DLD1 (cell line): Measurements from ENCODE around the gene MEOX1.

Experiments
- in situ Hi-C: cut with HindIII; loops from 2 replicates; pipeline ENCODE4 v1.10.0; 2017; ENCODE audit warnings: low sequenced_read_pairs

The MEOX1 gene

GRCh38 chr17:43683928-43684653, 22.4 kb upstream of the MEOX1 start:
- in situ Hi-C loops = loop anchor here (10.0 kb wide), 1 partner anchor 179 kb away; no protein-coding TSS in a partner anchor

- in situ Hi-C loops = loop anchor here (10.0 kb wide), 1 partner anchor 176 kb away; no protein-coding TSS in a partner anchor
Measured at GRCh38 chr17:43680461-43680860, 18.7 kb upstream of the MEOX1 start.

GRCh38 chr17:43679911-43680310, 18.2 kb upstream of the MEOX1 start:
- in situ Hi-C loops = loop anchor here (10.0 kb wide), 1 partner anchor 175 kb away; no protein-coding TSS in a partner anchor

DNA sequence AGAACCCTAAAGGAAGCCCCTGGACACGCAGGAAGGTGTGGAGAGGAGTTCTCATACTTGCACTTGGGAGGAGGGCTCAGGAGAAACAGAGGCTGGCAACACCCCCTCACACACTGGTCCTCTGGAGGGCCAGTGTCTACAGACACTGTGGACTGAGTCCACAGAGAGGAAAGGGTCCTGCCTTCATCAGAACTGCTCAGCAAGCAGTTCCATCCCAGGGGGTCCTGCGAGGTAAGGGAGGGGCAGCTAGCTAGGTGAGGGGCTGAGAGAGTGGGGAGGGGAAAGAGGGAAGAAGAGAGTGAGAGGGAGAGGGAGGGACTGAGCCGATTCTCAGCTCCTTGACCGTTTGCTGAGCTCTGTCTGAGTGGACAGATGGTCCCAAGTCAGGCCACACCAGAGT, 17.7 kb upstream of the MEOX1 start:
- in situ Hi-C loops = no loop called here

DNA sequence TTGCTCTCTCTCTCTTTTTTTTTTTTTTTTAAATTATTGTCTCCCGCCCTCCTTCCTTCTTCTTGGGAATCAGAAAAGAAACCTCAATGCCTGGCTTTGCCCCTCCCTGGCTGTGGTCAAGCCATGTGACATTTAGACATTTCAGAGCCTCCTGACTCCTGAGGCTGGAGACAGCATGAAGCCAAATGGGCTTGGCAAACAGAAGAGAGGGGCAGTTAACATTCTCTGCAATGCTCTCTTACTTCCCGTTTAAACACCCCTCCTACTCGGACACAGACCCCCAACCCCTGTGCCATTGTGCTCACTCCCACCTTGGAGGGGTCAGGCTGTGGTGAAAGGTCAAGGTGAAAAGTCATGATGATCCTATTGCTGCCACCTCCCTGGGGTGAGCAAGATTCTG, 14.7 kb upstream of the MEOX1 start:
- in situ Hi-C loops = no loop called here

DNA sequence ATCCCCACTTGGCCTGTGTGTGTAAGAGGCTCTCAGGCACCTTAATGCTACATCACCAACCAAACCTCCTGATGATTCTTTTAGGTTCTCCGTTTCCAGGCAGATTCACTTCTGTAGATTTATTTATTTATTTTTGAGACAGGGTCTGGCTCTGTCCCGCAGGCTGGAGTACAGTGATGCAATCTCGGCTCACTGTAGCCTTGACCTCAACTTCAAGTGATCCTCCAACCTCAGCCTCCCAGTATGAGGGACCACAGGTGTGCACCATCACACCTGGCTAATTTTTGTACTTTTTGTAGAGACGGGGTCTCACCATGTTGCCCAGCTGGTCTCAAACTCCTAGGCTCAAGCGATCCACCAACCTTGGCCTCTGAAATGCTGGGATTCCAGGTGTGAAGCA, 12.7 kb upstream of the MEOX1 start:
- in situ Hi-C loops = no loop called here

- in situ Hi-C loops = no loop called here
Measured at GRCh38 chr17:43673516-43674323, 12.0 kb upstream of the MEOX1 start.

DNA sequence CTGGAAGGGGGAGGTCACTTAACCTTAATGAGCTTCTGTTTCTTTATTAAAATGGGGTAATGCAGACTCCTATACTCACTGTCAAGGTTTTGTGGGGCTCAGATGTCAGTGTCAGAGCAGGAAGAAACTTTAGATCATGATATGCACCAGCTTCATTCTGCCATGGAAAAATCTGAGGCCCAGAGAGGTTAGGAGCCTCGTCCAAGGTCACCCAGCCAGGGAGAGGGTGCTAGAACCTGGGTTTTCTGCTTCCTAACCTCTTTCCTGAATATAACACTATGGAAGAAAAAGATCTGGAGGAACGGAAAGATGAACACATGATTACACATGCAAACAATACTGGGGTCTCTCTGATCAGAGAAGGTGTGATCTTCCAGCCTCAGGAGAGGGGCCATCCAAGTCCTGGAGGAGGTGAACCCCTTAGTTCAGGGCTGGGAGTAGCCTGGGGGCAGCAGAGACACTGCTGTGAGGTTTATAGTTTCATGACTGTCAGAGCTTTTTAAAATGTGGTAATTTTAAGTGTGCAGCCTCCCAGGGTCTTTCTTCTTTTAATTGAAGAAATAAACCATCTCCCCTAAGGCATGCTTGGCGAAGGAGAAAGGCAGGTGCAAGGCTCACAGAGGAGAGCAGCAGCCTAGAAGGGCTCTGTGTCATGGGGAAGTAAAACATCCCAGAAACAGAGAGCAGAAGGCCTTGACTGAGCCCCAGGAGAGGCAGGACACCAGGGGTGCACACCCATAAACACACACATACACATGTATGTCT, 10.2 kb upstream of the MEOX1 start:
- in situ Hi-C loops = no loop called here

DNA sequence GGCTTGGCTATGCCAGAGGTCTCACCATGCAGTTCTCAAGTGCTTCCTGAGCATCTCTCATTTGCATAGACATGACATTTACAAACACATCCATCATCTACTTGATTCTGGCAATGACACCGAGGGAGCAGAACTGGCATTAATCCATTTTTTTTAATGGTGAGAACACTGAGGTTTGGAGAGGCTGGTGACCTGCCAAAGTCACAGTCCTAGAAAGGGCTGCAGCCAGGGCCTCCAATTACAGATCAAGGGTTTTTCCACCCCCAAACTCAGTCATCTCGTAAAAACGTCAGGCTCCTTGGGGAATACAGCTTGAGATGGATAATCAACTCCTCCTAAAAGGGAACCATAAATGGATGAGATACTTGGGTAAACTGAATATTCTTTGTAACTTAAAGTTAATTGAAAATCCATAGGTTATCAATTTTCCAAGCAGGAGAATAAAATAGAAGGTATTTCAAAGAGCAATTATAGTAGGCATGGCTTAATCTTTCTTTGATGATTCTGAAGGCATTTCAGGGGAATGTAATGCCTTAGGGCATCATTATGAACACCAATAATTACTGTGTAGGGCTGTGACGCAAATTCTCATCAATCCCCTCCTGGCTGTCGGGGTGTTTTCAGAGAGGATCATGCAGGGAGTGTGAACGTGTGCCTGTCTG, 9.4 kb upstream of the MEOX1 start:
- in situ Hi-C loops = no loop called here

DNA sequence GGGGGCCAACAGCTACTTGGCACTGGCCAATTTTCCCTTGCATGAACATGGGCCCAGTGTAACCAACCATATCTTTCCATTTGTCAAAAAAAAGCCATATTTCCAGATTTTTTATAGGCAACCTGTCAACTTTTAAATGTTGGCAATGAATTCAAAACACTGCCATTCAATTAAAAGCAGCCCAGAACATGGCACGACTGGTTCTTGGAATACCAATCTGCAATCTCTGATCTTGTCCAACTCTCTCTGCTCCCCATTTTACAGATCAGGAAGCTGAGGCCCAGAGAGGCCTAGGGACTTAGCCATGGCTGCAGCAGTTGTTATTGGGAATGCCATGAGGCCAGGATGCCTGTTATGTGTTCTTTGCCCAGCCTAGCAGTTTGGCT, 8.9 kb upstream of the MEOX1 start:
- in situ Hi-C loops = no loop called here

- in situ Hi-C loops = no loop called here
Measured at GRCh38 chr17:43669971-43670644, 8.4 kb upstream of the MEOX1 start.

- in situ Hi-C loops = no loop called here
Measured at GRCh38 chr17:43667947-43668348, 6.2 kb upstream of the MEOX1 start.

DNA sequence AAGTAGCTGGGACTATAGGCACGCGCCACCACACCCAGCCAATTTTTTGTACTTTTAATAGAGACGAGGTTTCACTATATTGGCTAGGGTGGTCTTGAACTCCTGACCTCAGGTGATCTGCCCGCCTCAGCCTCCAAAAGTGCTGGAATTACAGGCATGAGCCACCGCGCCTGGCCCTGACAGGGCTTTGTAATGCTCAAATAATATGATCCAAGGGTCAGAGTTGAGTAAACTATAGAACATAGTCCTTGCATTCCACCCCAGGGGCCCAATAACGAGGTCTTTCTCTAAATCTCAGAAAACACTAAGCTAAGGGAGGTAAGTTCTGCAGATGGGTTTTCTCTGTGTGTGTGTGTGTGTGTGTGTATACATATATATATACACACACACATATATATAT, 5.8 kb upstream of the MEOX1 start:
- in situ Hi-C loops = no loop called here

GRCh38 chr17:43665937-43666236, 4.2 kb upstream of the MEOX1 start:
- in situ Hi-C loops = no loop called here

DNA sequence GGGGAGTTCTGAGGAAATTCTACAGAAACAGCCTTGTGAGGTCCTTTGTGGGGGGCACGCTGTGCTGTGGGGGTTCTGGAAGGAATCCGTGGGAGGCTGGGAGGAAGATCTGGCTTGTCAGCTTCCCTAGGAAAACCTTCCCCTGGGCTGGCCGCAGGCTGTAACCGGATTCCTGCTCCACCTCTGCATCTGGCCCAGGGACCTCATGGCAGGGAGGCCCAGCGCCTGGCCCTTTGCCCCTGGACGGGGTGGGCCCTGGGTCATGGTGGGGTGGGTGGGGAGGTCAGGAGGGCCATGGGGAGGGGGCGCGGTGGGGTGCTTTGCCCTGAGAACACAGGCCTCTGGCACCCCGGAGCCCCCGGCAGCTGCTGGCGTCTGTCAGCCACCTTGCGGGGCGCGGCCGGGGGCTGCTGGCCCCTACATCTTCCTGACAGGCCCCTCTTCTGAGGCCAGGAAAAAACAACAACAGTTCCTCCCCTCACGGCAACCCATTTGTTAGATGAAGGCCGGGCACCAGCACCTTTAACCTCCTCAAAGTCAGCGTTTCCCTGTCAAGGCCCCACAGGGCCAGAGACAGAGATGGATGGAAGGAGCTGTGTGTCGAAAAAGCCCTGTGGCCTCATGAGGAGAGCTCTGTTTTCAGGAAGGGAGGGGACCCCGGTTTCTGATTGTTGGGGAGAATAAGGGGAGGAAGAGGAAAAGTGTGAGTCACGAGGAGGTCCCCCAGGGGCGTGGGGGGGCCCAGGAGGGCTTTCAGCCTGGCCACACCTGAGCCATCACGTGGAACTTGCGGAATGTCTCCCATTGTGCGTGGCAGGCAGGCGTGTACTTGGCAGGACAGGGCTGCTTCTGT, 3.6 kb upstream of the MEOX1 start:
- in situ Hi-C loops = no loop called here

DNA sequence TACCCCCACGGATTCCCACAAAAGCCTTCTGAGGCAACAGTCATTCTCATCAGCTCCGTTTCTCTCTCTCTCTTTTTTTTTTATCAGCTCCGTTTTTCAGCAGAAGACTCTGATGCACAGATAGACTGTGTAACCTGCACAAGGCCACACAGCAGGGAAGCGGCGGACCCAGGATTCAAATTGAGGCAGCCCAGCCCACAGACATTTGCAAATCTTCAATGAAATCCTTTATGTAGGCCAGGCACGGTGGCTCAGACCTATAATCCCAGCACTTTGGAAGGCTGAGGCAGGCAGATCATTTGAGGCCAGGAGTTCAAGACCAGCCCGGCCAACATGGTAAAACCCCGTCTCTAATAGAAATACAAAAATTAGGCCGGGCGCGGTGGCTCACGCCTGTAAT, 2.4 kb upstream of the MEOX1 start:
- in situ Hi-C loops = no loop called here

DNA sequence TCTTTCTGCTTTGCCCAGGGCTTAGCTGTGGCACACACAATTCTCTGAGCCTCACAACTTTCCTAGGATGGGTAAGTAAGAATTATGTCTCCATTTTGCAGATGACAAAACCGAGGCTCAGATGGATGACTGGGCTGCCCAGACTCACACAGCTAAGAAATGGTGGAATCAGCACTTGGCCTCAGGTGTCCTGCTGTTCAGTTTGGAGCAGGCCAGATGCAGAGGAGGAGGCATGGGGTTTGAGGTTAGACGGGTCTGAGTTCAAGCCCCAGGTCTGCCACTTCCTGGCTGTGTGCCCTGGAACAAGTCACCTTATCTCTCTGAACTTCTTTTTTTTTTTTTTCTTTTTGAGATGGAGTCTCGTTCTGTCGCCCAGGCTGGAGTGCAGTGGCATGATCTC, 1.7 kb upstream of the MEOX1 start:
- in situ Hi-C loops = no loop called here

GRCh38 chr17:43662413-43663141, 855 bp upstream of the MEOX1 start:
- in situ Hi-C loops = no loop called here
